Vagina (tissue), 2 donors: ENCODE data around the gene EFNA3. TPM values are rescaled to one million over a fixed set of nuclear protein-coding genes. Genes with fewer than 3 reads are reported as not detected.
A peak's percentile ranks its signal among the peaks of the same experiment; 100 is the strongest.

Source experiments
- DNase-seq, 2 donors: peaks; one replicate each; pipeline ENCODE4 v3.0.0-alpha.2; 2017; ENCODE audit errors: extremely low spot score in 2 of 2
- H3K27ac ChIP-seq: fragments of 200-600 bp; sonication (generic); one replicate; pipeline ENCODE4 v1.5.1; 2019
- H3K27me3 ChIP-seq: fragments of 200-600 bp; sonication (generic); one replicate; pipeline ENCODE4 v1.5.1; 2019
- H3K36me3 ChIP-seq, 2 donors: fragments of 200-600 bp; sonication (generic); one replicate each; pipeline ENCODE4 v1.5.1; 2017 to 2019
- H3K4me1 ChIP-seq: fragments of 200-600 bp; sonication (generic); one replicate; pipeline ENCODE4 v1.5.1; 2019
- H3K4me3 ChIP-seq, 2 donors: fragments of 200-600 bp; sonication (generic); 1 replicate in 1 of 2; 2 replicates in 1 of 2; pipeline ENCODE4 v1.5.1; 2016 to 2019
- H3K9me3 ChIP-seq: fragments of 200-600 bp; sonication (generic); one replicate; pipeline ENCODE4 v1.5.1; 2019
- POLR2A ChIP-seq, 2 donors: fragments of 450-650 bp; IDR thresholded peaks; one replicate each; pipeline ENCODE4 v1.6.1; 2017; ENCODE audit warnings: antibody characterized with exemption in 2 of 2, mild to moderate bottlenecking in 2 of 2, moderate library complexity in 2 of 2
- POLR2AphosphoS5 ChIP-seq, 2 donors: sonication (generic); formaldehyde crosslinking; IDR thresholded peaks; one replicate each; pipeline ENCODE4 v1.9.0; 2017; ENCODE audit warnings: antibody characterized with exemption in 2 of 2, mild to moderate bottlenecking in 2 of 2, low read depth in 1 of 2; ENCODE audit not compliant: insufficient read depth in 1 of 2
- intact Hi-C: fragments of 100-400 bp; cut with DNase I; formaldehyde crosslinking; loops from one replicate; pipeline ENCODE4 v1.15.1; 2023
- total RNA-seq: library from RNA; depleted of rRNA; stranded (reverse); fragments of >200 nt; gene quantifications from one replicate; pipeline ENCODE4 v1.2.3, GENCODE V29; 2016
- TF ChIP-seq, protein P1 (sequence below), 3 experiments: fragments of 450-650 bp in 2 of 3; fragments of 200-600 bp in 1 of 3; sonication (generic) in 1 of 3; IDR thresholded peaks; one replicate each; pipeline ENCODE4 v1.5.1; 2017 to 2019; ENCODE audit warnings: antibody characterized with exemption in 3 of 3, mild to moderate bottlenecking in 2 of 3, moderate library complexity in 2 of 3

EFNA3 gene
- total RNA-seq, 1 donor from 2014 or later = 22.3 TPM

DNA sequence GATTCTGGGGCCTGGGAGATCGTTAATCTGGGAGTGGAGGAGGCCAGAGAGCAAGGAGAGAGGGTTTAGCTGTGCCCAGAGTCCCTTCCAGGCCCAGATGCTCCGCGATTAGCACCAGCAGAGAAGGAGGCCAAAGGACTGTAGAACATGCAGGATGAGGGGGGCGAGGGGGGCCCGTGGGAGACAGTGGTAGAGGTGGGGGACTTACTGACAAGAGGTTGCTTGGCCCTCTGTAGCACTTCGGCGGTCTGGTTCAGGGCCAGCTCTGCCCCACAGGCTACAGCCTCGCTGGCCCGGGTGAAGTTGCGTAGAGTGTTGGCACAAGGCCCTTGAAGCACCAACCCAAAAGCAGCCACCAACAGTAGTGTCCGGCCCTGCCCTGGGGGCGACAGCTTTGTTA lies 45.8 kb upstream of the EFNA3 start:
- Histone ChIP-seq H3K27me3 (no peaks in the 10 kb centered on the region), H3K9me3 (no peaks in the 10 kb centered on the region), H3K4me1 (peaks cover 20% of the 10 kb centered on the region), H3K27ac (no peak overlapping the region), H3K4me3 (no peak overlapping the region), H3K36me3 (no peaks in the 10 kb centered on the region)
- intact Hi-C loops = no loop called here
- no peak for DNase-seq
- TF ChIP-seq, protein P1, sequence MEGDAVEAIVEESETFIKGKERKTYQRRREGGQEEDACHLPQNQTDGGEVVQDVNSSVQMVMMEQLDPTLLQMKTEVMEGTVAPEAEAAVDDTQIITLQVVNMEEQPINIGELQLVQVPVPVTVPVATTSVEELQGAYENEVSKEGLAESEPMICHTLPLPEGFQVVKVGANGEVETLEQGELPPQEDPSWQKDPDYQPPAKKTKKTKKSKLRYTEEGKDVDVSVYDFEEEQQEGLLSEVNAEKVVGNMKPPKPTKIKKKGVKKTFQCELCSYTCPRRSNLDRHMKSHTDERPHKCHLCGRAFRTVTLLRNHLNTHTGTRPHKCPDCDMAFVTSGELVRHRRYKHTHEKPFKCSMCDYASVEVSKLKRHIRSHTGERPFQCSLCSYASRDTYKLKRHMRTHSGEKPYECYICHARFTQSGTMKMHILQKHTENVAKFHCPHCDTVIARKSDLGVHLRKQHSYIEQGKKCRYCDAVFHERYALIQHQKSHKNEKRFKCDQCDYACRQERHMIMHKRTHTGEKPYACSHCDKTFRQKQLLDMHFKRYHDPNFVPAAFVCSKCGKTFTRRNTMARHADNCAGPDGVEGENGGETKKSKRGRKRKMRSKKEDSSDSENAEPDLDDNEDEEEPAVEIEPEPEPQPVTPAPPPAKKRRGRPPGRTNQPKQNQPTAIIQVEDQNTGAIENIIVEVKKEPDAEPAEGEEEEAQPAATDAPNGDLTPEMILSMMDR (IDR thresholded peaks at IDR 0.05) = no peak
- TF ChIP-seq POLR2A (IDR thresholded peaks at IDR 0.05) = no peak
- no peak for TF ChIP-seq POLR2AphosphoS5 (IDR thresholded peaks at IDR 0.05; ENCODE audit: insufficient read depth in 1 of 2, low read depth in 1 of 2)

DNA sequence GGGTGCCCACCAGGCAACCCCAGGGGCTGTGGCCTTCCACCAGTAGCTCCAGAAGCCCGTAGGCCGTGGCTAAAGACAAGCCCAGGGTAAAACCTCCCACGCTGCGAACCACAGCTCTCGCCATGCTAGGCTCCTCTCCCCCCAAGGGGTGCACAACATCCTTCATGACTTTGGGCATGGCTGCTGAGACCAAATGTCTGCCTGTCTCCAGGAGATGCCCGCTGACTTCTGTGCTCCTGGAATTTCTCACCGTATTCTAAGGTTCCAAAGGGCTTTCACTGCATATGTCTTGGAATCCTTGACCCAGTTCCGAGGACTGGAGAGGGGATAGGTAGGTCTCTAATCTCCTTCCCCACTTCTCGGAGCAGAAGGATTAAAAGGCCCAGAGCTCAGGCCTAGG lies 45.1 kb upstream of the EFNA3 start, which contains the start of the genes DCST1 and DCST2:
Gene DCST1 (plus strand): TSS at position 301 of the 400 bp plus-strand sequence. CDS start 213 bp downstream, outside the sequence.
Gene DCST2 (minus strand): TSS at position 258 of the 400 bp plus-strand sequence. CDS start 80 bp downstream, at position 178.
- TF ChIP-seq, protein P1 (IDR thresholded peaks at IDR 0.05) = no peak
- TF ChIP-seq POLR2A (IDR thresholded peaks at IDR 0.05) = no peak
- no peak for TF ChIP-seq POLR2AphosphoS5 (IDR thresholded peaks at IDR 0.05; ENCODE audit: insufficient read depth in 1 of 2, low read depth in 1 of 2)
- Histone ChIP-seq H3K9me3 (no peaks in the 10 kb centered on the region), H3K27me3 (no peaks in the 10 kb centered on the region), H3K4me3 (no peak within 1 kb of the TSS), H3K36me3 (no peaks in the 10 kb centered on the region), H3K4me1 (peaks cover 20% of the 10 kb centered on the region), H3K27ac (no peak within 1 kb of the TSS)
- intact Hi-C loops = no loop called here
- DNase-seq = no peak

DNA sequence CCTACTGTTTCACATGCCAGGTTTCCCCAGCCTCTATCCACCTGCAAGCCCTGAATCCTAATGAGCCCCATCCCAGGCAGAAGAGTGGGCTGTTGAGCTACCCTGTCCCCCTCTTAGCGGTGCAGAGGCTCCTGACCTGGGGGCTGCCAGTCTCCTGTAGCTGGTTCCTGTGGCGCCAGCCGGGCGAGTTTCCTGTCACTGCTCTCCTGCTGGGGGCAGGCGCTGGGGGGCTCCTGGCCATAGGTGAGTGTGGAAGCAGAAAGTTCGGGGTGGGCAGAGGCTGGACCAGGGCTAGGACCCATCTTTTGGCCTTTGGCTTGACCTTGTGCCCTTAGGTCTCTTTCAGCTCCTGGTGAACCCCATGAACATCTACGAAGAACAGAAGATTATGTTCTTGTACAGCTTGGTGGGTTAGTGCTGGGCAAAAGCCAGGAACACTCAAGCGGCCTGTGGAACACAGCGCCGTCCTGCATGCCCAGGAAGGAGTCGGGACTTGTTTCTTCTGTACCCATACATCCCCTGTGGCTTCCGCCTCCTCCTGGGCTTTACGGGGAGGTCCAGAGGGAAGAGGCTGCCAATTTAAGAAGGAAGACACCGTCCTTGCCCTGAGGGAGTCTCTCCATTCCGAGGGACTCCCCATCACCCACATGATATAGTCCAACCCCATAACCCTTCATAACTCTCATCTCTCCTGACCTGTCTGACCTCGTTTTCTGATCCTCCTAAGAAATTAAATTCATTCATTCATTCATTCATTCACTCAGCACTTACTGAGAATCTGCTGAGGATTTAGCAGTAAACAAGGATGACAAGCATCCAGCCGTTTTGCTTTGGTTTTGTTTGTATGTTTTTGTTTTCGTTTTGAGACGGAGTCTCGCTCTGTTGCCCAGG lies 44.1 kb upstream of the EFNA3 start:
- Histone ChIP-seq H3K27ac (no peak overlapping the region), H3K27me3 (no peaks in the 10 kb centered on the region)
- intact Hi-C loops = no loop called here

DNA sequence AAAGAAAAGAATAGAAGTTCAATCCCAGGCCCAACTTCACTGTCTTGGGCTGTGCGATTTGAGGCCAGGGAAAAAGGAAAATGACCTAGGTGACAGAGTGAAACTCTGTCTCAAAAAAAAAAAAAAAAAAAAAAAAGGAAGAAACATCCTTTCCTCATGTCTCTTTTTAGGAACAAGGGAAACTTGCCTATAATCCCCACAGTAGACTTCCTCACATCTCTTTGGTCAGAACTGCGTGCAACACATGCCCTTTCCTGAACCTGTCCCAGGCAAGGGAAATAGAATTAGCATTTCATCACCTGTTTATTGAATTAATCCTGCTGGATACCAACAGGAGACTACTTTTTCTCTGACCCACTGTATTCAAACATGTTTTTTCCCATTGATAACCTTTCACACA lies 42.7 kb upstream of the EFNA3 start:
- H3K4me3 ChIP-seq = no peak overlapping the region
- peaks cover 30% of the 10 kb centered on the region for H3K4me1 ChIP-seq
- H3K36me3 ChIP-seq = no peaks in the 10 kb centered on the region
- intact Hi-C loops = no loop called here
- TF ChIP-seq POLR2AphosphoS5 (IDR thresholded peaks at IDR 0.05; ENCODE audit: insufficient read depth in 1 of 2, low read depth in 1 of 2) (no peak), POLR2A (IDR thresholded peaks at IDR 0.05) (no peak)
- H3K27me3 ChIP-seq = no peaks in the 10 kb centered on the region
- H3K9me3 ChIP-seq = no peaks in the 10 kb centered on the region
- DNase-seq = no peak
- no peak overlapping the region for H3K27ac ChIP-seq

More for the DNA sequence above, 44.1 kb upstream of the EFNA3 start:
- no peaks in the 10 kb centered on the region for H3K36me3 ChIP-seq
- no peak for DNase-seq
- no peaks in the 10 kb centered on the region for H3K9me3 ChIP-seq
- no peak overlapping the region for H3K4me3 ChIP-seq
- TF ChIP-seq, protein P1 (IDR thresholded peaks at IDR 0.05) = no peak
- TF ChIP-seq POLR2AphosphoS5 (IDR thresholded peaks at IDR 0.05; ENCODE audit: insufficient read depth in 1 of 2, low read depth in 1 of 2) (no peak), POLR2A (IDR thresholded peaks at IDR 0.05) (no peak)
- peaks cover 29% of the 10 kb centered on the region for H3K4me1 ChIP-seq

DNA sequence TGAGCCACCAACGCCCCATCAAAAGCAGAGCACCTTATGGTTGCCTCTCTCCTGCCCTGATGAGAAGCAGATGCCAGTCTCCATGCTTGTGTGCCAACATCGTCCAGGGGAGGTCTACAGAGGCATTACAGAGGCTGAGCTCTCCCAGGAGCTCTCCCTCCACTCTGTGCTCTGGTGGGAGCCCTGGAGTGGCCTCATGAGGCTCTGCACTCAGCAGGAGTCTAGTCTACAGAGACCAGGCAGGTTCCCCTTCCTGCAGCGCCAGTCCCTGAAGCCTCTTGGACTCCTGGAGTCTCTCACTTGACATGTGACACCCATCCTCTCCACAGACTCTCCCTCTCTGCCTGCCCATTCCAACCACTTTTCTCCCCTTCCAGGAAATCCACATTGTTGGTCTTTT lies 41.6 kb upstream of the EFNA3 start:
- H3K27me3 ChIP-seq = no peaks in the 10 kb centered on the region
- intact Hi-C loops = no loop called here
- H3K27ac ChIP-seq = peak overlapping the region; percentile 76
- no peak overlapping the region for H3K4me3 ChIP-seq
- DNase-seq = no peak
- H3K4me1 ChIP-seq = peaks cover 30% of the 10 kb centered on the region
- no peaks in the 10 kb centered on the region for H3K36me3 ChIP-seq
- TF ChIP-seq, protein P1 (IDR thresholded peaks at IDR 0.05) = no peak
- no peak for TF ChIP-seq POLR2AphosphoS5 (IDR thresholded peaks at IDR 0.05; ENCODE audit: insufficient read depth in 1 of 2, low read depth in 1 of 2)
- H3K9me3 ChIP-seq = no peaks in the 10 kb centered on the region
